Epithelial cell of proximal tubule (primary cell): ENCODE results near the gene APBB1. TPM values are rescaled to one million over a fixed set of nuclear protein-coding genes. Genes with fewer than 3 reads are reported as not detected.
A peak's percentile ranks its signal among the peaks of the same experiment; 100 is the strongest.

Experiments
- DNase-seq: peaks from one replicate; pipeline ENCODE4 v3.0.0-alpha.2; 2011; ENCODE audit warnings: low read depth
- H3K4me3 ChIP-seq: 2 replicates; pipeline ENCODE4 v1.5.1; 2011; ENCODE audit warnings: low read depth, mild to moderate bottlenecking, low read length
- CTCF ChIP-seq: conservative IDR thresholded peaks from 2 replicates; pipeline ENCODE4 v1.5.1; 2012; ENCODE audit warnings: low read depth, mild to moderate bottlenecking, low read length
- total RNA-seq: library from RNA; depleted of rRNA; stranded (reverse); fragments of >200 nt; gene quantifications from 2 replicates; pipeline ENCODE4 v1.2.3, GENCODE V29; 2015

The APBB1 gene
- total RNA-seq, 1 donor from 2014 or later = 24.7 TPM

- DNase-seq = no peak
- H3K4me3 ChIP-seq = peak overlapping the region; percentile 79
- no peak for TF ChIP-seq CTCF
Observed at GRCh38 chr11:6418557-6419008, 311 bp downstream of the APBB1 start.

- no peak for TF ChIP-seq CTCF
- H3K4me3 ChIP-seq = peak overlapping the region; percentile 79
- DNase-seq = no peak
Observed at GRCh38 chr11:6417907-6418556, 862 bp downstream of the APBB1 start.

- DNase-seq = no peak
- no peak for TF ChIP-seq CTCF
- H3K4me3 ChIP-seq = no peak overlapping the region
Observed at GRCh38 chr11:6415797-6416196, 3.1 kb downstream of the APBB1 start.

- no peak for TF ChIP-seq CTCF
- no peak for DNase-seq
- no peak overlapping the region for H3K4me3 ChIP-seq
Observed at GRCh38 chr11:6414874-6415328, 4.0 kb downstream of the APBB1 start.

DNA sequence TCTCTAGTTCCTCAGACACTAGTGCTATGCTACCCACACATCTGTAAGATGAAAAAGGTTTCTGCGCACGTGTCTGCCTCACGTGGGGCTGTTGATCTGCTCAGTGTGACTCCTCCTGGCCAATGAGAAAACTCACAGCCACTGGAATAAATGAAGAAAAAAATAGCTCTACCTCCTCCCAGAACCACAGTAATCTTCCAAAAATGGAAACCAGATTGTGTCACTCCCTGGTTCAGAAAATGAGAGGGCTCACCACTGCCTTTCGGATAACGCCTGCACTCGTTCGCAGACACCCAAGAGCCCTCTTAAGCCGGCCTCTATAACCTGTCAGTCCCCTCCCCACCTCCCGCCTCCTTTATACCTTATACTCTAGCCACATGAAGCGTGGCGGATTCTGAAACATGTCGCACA, 5.1 kb downstream of the APBB1 start:
- no peak for DNase-seq
- no peak for TF ChIP-seq CTCF
- H3K4me3 ChIP-seq = no peak overlapping the region

GRCh38 chr11:6411594-6412031, 7.3 kb downstream of the APBB1 start:
- no peak for DNase-seq
- TF ChIP-seq CTCF = no peak
- H3K4me3 ChIP-seq = no peak overlapping the region
